Right hindlimb (tissue), 1 donor: ENCODE results near the gene NCK1.
"Not testable (repeated sequence)": the region's sequence is repeated elsewhere in the genome, so short reads cannot be mapped to it uniquely, and the experiment has no call there.

Experiments
- DNase-seq: peaks from one replicate; pipeline ENCODE4 v3.0.0-alpha.2; 2018

NCK1 gene

DNA sequence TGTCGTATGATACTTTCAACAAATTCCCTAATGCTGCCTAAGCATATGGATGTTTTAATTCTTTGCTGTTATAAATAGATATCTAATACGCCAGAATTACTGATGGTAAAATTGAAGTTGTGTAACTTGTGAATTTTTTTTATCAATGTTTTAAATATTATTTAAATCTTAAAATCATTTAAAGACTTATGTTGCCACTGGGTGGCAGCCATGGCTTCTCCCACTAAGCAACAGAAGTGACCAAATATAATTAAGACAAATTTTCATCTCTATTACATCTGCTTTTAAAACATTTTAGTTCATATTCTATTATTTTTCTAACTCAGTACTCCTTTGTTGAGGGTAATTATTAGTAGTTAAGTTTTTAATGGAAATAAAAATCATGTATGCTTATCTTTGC lies 87.7 kb downstream of the NCK1 start:
- DNase-seq: no peak

DNA sequence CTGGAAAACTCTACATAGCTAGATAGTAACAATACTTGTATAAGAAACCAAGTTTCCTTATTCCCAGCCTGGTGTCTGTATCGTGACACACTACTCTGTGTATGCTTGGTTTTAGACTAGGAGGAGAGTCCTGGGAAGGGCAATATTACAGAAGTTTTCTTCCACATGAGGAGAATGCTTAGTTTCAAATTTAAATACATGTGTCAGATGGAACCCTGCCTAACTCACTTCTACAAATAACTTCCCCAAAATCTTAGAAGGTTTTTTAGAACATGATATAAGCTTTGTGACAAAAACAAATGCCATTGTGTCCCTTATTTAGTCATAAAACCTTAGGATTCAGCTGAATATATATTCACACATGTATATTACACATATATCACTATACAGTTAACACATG lies 88.6 kb downstream of the NCK1 start:
- DNase-seq: no peak

DNA sequence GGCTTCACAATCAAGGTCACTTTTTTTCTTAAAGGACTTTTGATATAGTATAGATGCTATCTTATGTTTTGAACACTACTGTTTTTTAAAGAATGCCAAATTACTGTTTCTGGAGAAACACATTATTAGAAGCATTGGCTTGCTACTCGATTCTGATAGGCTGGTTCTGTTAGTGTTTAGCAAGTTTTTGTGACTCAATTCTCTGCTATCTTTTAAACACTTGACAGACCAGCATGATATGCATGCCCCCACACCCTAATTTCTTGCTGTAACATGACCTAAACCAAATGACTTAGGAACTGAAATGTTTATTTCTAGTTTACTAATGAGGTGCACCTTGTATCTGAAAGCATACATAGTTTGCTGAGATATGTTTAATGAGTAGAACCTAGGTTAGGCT lies 90.3 kb downstream of the NCK1 start:
- DNase-seq: no peak

DNA sequence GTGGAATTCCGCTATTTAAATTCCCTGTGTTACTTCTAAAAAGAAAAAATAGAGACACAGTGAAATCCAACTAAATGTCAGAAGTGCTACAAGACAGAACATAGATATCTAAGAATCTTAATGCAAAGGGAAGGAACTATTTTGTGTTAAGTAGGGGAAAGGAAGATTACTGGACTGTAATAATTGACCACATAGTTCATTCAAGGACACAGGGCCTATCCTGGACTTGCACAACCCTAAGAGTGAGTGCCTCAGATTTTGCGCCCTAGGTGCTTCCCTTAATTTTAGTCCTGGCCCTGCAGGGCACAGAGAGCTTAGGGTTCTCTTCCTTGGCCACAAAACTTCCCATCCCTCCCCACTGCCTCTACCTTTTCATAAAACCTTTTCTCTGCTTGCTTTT lies 92.2 kb downstream of the NCK1 start:
- no peak for DNase-seq

DNA sequence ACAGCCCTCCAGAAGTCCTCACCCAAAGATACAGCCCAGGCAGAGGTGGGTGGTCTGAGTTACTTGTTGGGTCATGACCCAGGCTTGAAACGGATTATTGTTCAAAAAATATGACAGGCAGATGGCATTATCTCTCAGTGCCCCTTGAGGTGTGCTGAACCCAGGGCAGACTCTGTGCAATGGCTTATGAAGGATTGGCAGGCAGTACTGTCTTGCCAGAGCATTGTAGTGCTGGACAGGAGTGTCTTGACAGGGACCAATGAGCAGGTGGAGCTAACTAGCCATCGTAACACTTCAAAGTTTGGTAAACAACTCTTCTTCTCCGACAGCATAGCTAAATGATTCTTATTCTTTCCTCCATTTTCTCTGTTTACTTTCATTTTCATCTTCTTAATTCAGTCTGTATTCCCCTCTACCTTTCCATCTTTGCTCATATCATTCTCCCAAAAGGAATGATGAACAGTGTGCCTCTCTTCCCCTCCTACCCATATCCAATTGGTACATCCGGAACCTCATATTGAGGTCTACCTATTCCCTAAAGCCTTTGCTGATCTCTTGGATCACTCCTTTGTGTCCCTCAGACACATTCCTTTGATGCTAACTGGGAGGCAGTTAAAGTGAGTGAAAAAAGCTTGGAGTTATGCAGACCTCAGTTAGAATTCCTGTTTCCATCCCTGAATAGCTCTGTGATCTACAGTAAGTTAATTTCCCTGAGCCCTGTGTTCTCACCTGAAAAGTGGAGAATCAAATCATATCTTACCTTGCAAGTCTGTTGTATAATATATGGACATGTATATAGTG lies 93.2 kb downstream of the NCK1 start:
- no peak for DNase-seq

DNA sequence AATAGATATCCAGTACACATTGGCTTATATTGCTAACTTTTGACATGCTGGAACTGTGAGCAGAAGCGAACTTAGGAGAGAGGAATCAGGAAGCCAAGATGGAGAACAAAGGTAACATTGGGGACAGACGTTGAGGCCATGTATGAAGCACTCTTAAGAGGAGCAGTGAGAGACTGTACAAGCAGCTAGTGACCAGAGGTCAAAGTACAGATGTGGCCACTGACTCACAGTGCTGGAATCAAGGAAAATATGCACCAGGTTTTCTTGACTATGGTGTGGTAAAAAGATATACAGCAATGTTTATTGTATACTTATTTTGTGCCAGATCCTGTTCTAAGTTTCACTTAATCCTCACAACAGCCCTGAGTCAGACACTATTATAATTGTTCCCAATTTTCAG lies 93.8 kb downstream of the NCK1 start:
- DNase-seq: no peak

DNA sequence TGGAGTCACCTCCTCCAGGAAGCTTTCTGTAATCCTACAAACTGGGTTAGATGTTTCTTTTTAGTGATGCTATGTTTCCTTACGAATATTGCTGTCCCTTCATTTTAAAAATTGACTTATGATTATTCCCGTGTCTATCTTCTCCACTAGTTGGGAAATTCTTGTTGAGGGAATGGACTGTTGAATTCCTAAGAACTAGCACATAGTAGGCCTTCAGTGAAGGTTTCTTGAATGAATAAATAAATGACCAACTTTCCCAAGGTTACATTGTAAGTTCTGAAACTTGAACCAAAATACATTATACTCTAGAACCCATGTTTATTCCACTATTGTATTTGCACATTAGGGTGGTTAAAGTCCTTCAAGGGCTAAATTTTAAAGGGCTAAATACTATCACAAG lies 95.0 kb downstream of the NCK1 start:
- no peak for DNase-seq

DNA sequence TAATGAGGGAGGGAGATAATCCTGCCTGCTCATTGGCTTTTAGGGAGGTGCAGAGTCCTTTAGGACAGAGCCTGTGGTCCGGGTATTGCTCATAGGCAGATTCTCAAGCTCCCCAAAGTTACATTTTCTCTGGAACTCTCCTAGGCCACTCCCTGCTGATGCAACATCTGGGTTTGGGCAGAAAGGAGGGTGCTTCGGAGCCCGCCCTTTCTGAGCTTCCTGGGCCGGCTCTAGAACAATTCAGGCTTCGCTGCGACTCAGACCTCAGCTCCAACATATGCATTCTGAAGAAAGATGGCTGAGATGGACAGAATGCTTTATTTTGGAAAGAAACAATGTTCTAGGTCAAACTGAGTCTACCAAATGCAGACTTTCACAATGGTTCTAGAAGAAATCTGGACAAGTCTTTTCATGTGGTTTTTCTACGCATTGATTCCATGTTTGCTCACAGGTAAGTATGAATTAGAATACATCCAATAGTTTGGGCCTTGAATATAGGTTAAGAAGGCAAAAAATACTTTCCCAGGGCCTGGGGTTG lies 95.8 kb downstream of the NCK1 start, which contains the start of gene IL20RB:
Gene IL20RB, plus strand, starts transcription at position 233 of the 538 bp plus-strand sequence. Its CDS starts 131 bp downstream, at position 364.
- DNase-seq: no peak

DNA sequence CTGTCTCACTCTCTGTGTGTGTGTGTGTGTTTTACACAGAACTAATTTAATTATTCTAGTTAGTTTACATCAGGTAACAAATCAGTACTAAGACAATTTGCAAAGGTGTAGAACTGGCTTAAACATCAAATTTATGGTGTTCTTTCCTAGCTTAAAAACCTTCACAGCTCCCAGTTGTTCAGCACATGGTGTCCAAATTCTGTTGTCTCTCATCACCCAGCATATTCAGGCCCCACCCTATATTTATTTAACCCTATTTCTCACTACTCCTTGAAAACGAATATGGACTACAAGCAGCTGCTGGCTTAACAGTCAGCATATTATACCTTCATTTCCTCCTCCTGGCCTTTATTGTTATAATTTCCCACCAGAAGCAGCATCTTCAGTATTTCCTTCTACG lies 96.9 kb downstream of the NCK1 start:
- no peak for DNase-seq

DNA sequence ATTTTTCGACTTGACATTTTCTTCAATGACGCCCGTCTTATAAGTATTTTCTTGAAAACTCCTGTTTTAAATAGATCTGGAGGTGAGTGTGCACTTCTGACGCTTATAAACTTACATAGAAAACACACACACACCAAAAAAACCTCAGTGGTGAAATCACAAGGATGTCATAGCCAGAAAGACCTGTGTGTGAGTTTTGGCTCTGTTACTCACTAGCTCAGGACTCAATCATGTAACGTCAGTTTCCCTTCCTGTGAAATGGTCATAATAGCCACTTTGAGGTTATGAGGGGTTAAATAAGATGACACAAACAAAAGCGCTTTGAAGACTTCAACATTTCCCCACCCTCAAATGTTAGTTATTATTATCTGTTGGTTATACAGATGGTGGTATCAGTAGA lies 97.6 kb downstream of the NCK1 start:
- DNase-seq: no peak

DNA sequence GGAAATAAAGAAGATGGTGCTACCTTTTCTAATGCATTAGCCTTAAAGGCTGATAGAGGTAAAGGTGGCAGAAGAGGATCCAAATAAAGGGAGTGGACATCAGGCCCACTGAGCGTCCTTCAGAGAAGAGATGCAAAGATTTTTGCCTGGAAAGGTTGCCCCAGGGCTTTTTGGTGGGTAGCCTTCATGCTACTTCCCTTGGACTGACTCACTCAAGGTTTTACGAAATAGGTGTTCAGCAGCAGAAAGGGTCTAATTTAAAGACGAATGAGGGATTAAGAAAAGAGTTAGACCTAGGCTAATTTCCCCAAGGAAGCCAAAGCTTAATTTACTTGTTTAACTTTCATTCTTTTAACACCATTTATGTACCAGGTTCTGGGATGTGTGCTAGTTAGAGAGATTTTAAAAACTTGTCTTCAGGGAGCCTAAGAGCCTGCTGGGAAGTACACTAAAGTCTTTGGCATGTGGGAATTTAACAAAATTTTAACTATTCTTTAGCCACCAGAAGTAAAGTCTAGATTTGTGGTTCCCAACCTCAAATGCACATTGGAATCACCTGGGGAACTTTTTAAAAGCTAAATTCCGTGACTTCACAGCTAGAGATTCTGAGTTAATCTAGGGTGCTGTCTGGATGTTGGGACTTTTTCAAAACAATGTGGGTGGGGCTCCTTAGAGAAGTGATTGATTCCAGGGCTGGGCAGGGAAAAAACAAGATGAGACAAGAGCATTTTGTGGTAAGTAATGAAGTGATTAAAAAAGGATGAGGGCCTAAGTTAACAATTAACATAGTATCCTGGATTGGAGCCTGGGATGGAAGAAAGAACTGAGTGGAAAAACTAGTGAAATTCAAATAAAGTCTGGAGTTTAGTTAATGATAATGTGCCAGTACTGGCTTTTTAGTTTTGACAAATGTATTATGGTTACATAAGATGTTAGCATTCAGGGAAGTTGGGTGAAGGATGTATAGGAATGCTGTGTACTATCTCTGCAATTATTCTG lies 99.1 kb downstream of the NCK1 start:
- DNase-seq: no peak

DNA sequence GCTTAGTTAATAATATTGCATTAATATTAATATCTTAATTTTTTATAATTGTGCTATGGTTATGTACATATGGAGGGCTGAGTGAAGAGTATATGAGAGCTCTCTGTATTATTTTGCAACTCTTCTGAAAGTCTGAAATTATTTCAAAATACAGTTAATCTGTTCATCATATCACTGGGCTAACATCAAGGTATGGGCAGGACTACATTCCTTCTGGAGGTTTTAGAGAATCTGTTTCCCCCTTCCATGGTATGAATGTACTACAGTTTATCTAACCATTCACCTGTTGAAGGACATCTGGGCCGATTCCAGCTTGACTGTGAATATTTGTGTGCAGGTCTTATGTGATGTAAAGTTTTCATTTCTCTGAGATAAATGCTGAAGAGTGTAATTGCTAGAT lies 100.9 kb downstream of the NCK1 start:
- no peak for DNase-seq

DNA sequence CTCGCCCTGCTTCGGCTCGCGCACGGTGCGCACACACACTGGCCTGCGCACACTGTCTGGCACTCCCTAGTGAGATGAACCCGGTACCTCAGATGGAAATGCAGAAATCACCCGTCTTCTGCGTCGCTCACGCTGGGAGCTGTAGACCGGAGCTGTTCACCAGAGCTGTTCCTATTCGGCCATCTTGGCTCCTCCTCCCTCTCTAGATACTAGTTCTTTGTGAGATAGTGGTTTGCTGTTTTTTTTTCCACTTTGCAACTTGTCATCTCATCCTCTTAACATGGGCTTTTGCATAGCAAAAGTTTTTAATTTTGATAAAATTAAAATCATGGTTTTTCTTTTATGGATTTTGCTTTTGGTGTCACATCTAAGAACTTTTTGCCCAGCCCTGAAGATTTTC lies 107.5 kb downstream of the NCK1 start:
- DNase-seq: not testable (repeated sequence)

DNA sequence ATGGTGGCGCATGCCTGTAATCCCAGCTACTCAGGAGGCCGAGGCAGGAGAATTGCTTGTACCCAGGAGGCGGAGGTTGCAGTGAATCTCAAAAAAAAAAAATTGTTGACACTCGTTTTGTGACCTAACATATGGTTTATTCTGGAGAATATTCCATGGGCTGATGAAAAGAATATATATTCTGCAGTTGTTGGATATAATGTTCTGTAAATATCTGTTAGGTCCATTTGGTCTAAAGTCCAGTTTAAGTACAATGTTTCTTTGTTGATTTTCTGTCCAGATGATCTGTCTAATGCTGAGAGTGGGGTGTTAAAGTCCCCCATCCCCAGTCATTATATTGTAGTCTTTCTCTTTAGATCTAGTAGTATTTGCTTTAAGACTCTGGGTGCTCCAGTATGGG lies 111.3 kb downstream of the NCK1 start:
- no peak for DNase-seq

DNA sequence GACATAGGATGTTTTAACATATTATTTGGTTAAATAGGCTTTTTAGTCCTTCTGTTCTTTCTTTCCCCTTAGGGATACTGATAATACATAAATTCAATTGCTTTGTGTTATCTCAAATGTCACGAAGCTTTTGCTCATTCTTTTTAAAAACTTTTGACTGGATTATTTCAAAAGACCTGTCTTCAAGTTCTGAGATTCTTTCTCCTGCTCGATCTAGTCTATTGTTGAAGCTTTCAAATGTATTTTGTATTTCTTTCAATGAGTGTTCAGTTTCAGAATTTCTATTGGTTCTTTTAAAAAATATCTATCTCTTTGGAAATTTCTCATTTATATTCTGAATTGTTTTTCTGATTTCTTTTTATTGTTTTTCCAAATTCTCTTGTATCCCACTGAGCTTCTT lies 112.7 kb downstream of the NCK1 start:
- no peak for DNase-seq

DNA sequence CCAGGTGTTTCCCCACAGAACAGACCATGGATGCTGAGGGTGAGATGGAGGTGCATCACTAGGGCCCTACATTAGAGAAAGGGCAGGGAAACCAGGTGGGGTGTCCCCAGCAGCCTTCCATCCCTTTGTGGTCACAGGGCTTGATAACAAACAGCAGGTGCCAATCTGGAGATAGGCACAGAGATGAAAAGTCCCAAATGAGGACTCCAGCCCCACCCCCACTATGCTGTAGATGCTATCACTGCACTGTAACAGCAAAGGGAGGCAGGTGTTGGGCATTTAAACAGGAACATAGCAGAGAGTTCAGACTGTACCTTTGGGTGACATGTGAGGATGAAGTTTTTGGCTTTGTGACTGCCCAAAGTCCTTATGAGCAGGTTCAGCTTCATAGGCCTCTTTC lies 117.2 kb downstream of the NCK1 start:
- DNase-seq: no peak

DNA sequence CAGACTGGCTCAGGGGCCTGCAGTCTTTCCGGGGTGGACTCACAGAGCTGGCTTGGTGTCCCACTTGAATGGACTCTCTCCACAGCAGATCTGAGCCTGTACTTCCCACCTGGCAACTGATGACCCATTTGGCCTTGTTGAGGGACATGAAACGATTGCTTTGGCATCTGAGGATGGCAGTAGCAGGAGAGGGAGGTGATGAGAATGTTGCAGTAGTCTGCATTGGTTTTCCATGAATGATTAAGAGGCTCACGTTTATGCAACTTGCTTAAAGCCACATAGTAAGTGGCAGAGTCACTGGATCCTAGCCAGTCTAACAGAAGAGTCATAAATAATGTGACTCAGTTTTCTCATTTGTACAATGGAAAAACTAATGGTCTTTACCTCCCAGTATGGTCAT lies 117.7 kb downstream of the NCK1 start:
- no peak for DNase-seq

DNA sequence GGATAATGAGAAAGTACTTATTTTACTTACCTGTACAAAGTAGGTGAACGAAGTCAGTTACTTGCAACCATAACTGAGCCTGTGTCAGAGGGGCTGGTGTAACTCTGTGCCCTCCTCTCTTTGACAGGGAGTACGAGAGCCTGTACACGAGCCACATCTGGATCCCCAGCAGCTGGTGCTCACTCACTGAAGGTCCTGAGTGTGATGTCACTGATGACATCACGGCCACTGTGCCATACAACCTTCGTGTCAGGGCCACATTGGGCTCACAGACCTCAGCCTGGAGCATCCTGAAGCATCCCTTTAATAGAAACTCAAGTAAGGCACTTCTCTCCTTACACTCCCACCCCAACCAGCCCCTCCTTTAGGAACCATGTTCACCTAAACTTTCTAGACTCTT lies 120.0 kb downstream of the NCK1 start:
- DNase-seq: no peak

DNA sequence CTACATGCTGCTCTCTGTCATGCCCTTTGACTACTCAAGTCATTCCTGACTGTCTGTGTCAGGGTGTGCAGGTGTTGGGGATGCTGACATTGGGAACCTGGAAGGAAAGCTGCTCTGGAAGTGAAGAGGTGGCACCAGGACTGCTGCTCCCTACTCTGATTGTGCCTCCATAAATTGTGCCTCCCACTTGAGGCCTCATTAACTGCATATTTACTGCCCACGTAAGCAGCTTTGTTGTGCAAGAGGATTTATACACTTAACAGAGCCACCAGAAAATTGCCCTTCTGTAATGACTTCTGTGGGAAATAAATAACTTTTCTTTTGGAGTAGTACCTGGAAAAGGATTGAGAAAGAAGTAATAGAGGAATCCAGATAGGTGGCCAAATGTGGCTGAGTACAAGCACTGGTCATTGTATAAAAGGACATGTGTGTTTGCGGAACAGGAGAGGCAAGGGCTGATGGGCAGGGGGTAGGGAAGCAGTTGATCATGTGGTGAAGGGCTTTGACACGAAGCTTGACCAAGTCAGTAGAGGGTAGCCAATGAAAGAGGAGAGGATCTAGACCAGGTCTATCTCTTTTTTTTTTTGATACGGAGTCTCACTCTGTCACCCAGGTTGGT lies 120.6 kb downstream of the NCK1 start:
- DNase-seq: no peak

DNA sequence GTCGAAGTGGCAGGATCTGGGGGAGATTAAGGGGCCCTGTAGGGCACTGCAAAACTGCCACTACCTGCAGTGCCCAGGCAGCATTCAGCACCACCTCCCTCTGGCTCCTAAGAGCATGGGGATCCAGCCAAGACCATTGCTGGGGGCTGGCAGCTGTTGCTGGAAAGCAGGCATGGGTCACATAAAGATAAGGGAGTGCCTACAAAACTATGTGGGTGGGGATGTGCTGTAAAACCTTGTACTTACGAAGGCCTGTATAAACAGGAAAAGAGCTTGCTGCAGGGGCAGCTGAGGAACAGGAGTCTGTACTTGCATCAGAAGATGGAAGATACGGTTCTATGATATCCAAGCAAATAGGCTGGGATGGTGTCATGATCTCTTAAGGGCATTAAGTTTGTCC lies 122.8 kb downstream of the NCK1 start:
- no peak for DNase-seq

DNA sequence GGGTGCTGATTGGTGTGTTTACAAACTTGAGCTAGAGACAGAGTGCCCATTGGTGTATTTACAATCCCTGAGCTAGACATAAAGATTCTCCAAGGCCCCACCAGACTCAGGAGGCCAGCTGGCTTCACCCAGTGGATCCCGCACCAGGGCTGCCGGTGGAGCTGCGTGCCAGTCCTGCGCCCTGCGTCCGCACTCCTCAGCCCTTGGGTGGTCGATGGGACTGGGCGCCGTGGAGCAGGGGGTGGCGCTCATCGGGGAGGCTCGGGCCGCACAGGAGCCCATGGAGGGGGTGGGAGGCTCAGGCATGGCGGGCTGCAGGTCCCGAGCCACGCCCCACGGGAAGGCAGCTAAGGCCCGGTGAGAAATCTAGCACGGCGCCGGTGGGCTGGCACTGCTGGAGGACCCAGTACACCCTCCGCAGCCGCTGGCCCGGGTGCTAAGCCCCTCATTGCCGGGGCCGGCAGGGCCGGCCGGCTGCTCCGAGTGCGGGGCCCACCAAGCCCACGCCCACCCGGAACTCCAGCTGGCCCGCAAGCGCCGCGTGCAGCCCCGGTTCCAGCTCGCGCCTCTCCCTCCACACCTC lies 125.5 kb downstream of the NCK1 start:
- DNase-seq: not testable (repeated sequence)

DNA sequence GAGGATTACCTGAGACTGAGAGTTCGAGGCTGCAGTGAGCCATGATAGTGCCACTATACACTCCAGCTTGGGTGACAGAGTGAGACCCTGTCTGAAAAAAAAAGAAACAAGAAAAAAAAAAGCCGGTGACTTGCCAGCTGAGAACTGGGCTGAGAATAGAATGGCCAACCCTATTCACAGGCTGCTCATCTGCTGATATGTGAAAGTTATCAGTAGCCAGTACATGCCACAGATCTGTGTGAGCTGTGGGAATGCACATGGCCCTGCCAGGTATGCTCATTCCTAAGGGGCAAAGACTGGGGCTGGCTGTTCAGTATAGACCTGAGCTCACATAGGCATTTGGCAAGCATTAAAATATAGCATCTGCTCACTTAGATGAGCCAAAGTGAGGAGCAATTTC lies 126.6 kb downstream of the NCK1 start:
- no peak for DNase-seq
